PC-9 (cell line): ENCODE measurements around the gene APOL2. TPM values are rescaled to one million over a fixed set of nuclear protein-coding genes. Genes with fewer than 3 reads are reported as not detected.
"Not testable (repeated sequence)": the region's sequence is repeated elsewhere in the genome, so short reads cannot be mapped to it uniquely, and the experiment has no call there.

Experiments
- BruUV-seq: library from RNA; stranded (reverse); fragments of 400-500 nt; replicated peaks from 2 replicates; lab custom pipeline; 2021; lab: Mats Ljungman, UMichigan
- CTCF ChIA-PET: fragments of 300-600 bp; sonication (Branson Sonifier 250); formaldehyde crosslinking; loops from one replicate; lab custom pipeline; 2022; ENCODE audit warnings: antibody characterized with exemption; lab: Charles Lee
- POLR2A ChIA-PET: fragments of 300-600 bp; sonication (Branson Sonifier 250); formaldehyde crosslinking; loops from one replicate; lab custom pipeline; 2022; ENCODE audit warnings: antibody characterized with exemption; ENCODE audit not compliant: unreplicated experiment; lab: Charles Lee
- DNase-seq, 2 experiments: peaks; one replicate each; pipeline versions ENCODE4 v3.0.0 to v3.0.0-alpha.2; 2015 to 2022; ENCODE audit warnings: mixed read lengths in 1 of 2
- H2AFZ ChIP-seq: fragments of 200-600 bp; sonication (generic); 2 replicates; pipeline ENCODE4 v1.8.1; 2017; ENCODE audit warnings: antibody characterized with exemption
- H3F3A ChIP-seq: fragments of 200-600 bp; sonication (generic); 2 replicates; pipeline ENCODE4 v1.8.1; 2017; ENCODE audit warnings: antibody characterized with exemption, mild to moderate bottlenecking, low read depth; ENCODE audit not compliant: insufficient read depth
- H3K27ac ChIP-seq: fragments of 200-600 bp; sonication (generic); 2 replicates; pipeline ENCODE4 v1.6.1; 2016; ENCODE audit warnings: mixed run types
- H3K27me3 ChIP-seq: fragments of 200-600 bp; sonication (generic); 2 replicates; pipeline ENCODE4 v1.6.1; 2016; ENCODE audit warnings: low read depth, mixed run types; ENCODE audit not compliant: insufficient read depth
- H3K36me3 ChIP-seq: fragments of 200-600 bp; sonication (generic); 2 replicates; pipeline ENCODE4 v1.6.1; 2016; ENCODE audit warnings: low read depth, mixed run types
- H3K4me1 ChIP-seq: fragments of 200-600 bp; sonication (generic); replicated peaks from 2 replicates; pipeline ENCODE4 v1.6.1; 2016; ENCODE audit warnings: mixed run types; ENCODE audit not compliant: insufficient read depth
- H3K4me2 ChIP-seq: fragments of 200-600 bp; sonication (generic); 2 replicates; pipeline ENCODE4 v1.6.1; 2017; ENCODE audit warnings: mixed run types
- H3K4me3 ChIP-seq: fragments of 200-600 bp; sonication (generic); 2 replicates; pipeline ENCODE4 v1.6.1; 2016; ENCODE audit warnings: mixed run types
- H3K79me2 ChIP-seq: fragments of 200-600 bp; sonication (generic); 2 replicates; pipeline ENCODE4 v1.6.1; 2017; ENCODE audit warnings: low read depth, mixed run types
- H3K9me2 ChIP-seq: fragments of 200-600 bp; sonication (generic); 2 replicates; pipeline ENCODE4 v1.8.1; 2017; ENCODE audit warnings: mild to moderate bottlenecking; ENCODE audit not compliant: insufficient read depth
- H3K9me3 ChIP-seq: fragments of 200-600 bp; sonication (generic); 2 replicates; pipeline ENCODE4 v1.8.1; 2016; ENCODE audit warnings: low read depth; ENCODE audit not compliant: insufficient read depth
- H4K20me1 ChIP-seq: fragments of 200-600 bp; sonication (generic); 2 replicates; pipeline ENCODE4 v1.8.1; 2017; ENCODE audit not compliant: insufficient read depth
- EZH2 ChIP-seq: fragments of 200-600 bp; sonication (generic); IDR thresholded peaks from 2 replicates; pipeline ENCODE4 v1.8.0; 2017; ENCODE audit warnings: antibody characterized with exemption, low read depth
- intact Hi-C: fragments of 100-400 bp; cut with micrococcal nuclease; formaldehyde crosslinking; loops from one replicate; pipeline ENCODE4 v1.10.0; 2022; ENCODE audit not compliant: unreplicated experiment
- total RNA-seq: library from RNA; stranded (reverse); gene quantifications from 2 replicates; pipeline ENCODE4 v1.2.3, GENCODE V29; 2021
- TF ChIP-seq, protein P1 (sequence below): fragments of 200-600 bp; sonication (generic); conservative IDR thresholded peaks from 2 replicates; pipeline ENCODE4 v1.6.1; 2017; ENCODE audit warnings: mixed run types, antibody characterized with exemption, mild to moderate bottlenecking, moderate library complexity

APOL2 gene
- total RNA-seq, 1 experiment from 2014 or later, result 27.4 TPM

DNA sequence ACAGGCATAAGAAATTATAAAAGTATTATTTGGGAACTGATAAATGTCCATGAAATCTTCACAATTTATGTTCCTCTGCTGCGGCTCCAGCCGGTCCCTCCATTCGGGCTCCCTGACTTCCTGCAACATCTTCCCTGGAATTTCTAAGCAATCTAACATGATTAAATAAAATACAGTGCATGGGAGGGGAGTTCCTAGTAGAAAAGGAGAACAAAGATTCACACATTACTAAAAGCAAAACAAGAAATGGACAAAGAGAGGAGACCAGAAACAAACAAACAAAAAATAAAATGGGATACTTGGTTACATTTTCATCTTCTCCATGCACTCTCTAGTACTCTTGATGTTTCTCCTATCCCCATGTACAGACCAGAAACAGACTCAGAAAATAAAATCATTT lies 29.1 kb downstream of the APOL2 start:
- no peaks in the 10 kb centered on the region for H3K4me1 ChIP-seq
- H3K4me2 ChIP-seq, result no peak overlapping the region
- H4K20me1 ChIP-seq, result no peaks in the 10 kb centered on the region
- peaks cover 5% of the 10 kb centered on the region; the same call in 1 of the 2 replicates for H3K27me3 ChIP-seq
- TF ChIP-seq, protein P1, sequence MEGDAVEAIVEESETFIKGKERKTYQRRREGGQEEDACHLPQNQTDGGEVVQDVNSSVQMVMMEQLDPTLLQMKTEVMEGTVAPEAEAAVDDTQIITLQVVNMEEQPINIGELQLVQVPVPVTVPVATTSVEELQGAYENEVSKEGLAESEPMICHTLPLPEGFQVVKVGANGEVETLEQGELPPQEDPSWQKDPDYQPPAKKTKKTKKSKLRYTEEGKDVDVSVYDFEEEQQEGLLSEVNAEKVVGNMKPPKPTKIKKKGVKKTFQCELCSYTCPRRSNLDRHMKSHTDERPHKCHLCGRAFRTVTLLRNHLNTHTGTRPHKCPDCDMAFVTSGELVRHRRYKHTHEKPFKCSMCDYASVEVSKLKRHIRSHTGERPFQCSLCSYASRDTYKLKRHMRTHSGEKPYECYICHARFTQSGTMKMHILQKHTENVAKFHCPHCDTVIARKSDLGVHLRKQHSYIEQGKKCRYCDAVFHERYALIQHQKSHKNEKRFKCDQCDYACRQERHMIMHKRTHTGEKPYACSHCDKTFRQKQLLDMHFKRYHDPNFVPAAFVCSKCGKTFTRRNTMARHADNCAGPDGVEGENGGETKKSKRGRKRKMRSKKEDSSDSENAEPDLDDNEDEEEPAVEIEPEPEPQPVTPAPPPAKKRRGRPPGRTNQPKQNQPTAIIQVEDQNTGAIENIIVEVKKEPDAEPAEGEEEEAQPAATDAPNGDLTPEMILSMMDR, result no peak
- no peak for TF ChIP-seq EZH2
- no peaks in the 10 kb centered on the region for H3K36me3 ChIP-seq
- no peaks in the 10 kb centered on the region for H3K79me2 ChIP-seq
- no peak overlapping the region for H3K27ac ChIP-seq
- no peaks in the 10 kb centered on the region for H3K9me2 ChIP-seq
- no peak overlapping the region for H3K4me3 ChIP-seq
- peaks cover 18% of the 10 kb centered on the region for H3K9me3 ChIP-seq
- no peak for DNase-seq
- intact Hi-C loops, result no loop called here
- ChIA-PET CTCF (no interaction called here), POLR2A (no interaction called here)
- H2AFZ ChIP-seq, result no peak overlapping the region
- no TSS peak for BruUV-seq
- H3F3A ChIP-seq, result no peaks in the 10 kb centered on the region

- H3K4me1 ChIP-seq, H3K9me2 ChIP-seq, H3K27me3 ChIP-seq, H3K4me2 ChIP-seq, H3K4me3 ChIP-seq, H4K20me1 ChIP-seq, H2AFZ ChIP-seq, POLR2A ChIA-PET, H3K79me2 ChIP-seq, H3F3A ChIP-seq, CTCF ChIA-PET, H3K36me3 ChIP-seq, BruUV-seq, intact Hi-C loops, H3K27ac ChIP-seq: not testable (repeated sequence)
- H3K9me3 ChIP-seq, result peaks cover 18% of the 10 kb centered on the region
- DNase-seq, result peak in 1 of 2 experiments; percentile 38
Measured at GRCh38 chr22:36209488-36209908, 29.8 kb downstream of the APOL2 start.

DNA sequence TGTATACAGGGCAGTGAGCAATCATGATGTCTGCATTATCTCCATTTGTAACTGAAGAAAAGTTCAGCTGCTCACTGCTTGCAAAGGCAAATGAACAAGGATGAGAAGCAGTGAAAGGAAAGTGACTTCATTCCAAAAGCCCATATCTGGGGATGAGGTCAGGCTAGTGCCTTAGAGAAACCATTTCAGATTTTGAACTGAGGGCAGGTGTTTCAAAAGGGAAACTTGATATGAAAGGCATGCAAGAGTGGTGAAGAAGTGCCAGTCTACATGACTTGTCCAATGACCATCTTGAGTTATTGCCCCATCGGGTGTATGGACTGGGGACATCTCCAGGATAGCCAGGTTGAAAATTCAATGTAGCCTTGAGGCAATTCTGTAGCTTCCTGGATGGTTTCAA lies 30.4 kb downstream of the APOL2 start:
- DNase-seq, result no peak
- Histone ChIP-seq H3K36me3 (no peaks in the 10 kb centered on the region), H2AFZ (no peak overlapping the region), H3F3A (no peaks in the 10 kb centered on the region), H3K9me3 (peaks cover 18% of the 10 kb centered on the region), H3K9me2 (no peaks in the 10 kb centered on the region), H4K20me1 (no peaks in the 10 kb centered on the region), H3K4me3 (no peak overlapping the region), H3K4me2 (no peak overlapping the region), H3K79me2 (no peaks in the 10 kb centered on the region), H3K27ac (no peak overlapping the region), H3K27me3 (peaks cover 5% of the 10 kb centered on the region; the same call in 1 of the 2 replicates), H3K4me1 (peaks cover 7% of the 10 kb centered on the region)
- POLR2A ChIA-PET, result no interaction called here
- intact Hi-C loops, result no loop called here
- BruUV-seq, result no TSS peak
- CTCF ChIA-PET, result no interaction called here
- TF ChIP-seq EZH2, result no peak
- TF ChIP-seq, protein P1, result no peak

DNA sequence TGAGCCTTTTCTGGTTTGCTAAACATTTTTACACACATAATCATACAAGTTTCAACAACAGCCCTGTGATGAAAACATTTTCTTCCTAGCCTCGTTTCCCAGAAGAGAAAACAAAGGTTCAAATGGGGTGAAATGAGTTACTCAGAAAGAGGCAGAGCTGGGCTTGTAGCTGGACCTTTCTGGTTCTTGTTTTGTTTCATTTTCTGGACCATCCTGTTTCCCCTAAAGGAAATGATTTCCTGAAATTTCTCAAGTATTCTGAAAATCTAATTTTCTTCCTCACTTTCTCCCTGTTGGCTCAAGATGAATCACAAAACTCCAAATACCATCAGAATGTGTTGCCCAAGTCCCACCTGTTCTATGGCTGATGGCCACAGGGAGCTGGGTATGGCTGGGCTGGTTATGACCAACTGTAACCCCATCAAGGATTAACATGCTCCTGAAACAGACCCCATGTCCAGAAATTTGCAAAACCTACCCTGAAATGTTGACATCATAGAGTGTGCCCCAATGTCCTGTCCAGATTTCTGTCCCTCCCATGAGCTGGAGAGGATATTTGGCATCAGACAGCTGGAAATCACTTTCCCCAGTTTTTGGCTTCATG lies 31.1 kb downstream of the APOL2 start:
- Histone ChIP-seq H3K27me3 (peaks cover 5% of the 10 kb centered on the region; the same call in 1 of the 2 replicates), H3K9me2 (no peaks in the 10 kb centered on the region), H3K4me2 (no peak overlapping the region), H3K4me1 (peaks cover 13% of the 10 kb centered on the region), H3K79me2 (no peaks in the 10 kb centered on the region), H3K4me3 (no peak overlapping the region), H3K36me3 (no peaks in the 10 kb centered on the region), H3K27ac (no peak overlapping the region), H2AFZ (no peak overlapping the region), H3K9me3 (peaks cover 18% of the 10 kb centered on the region), H3F3A (peaks cover 6% of the 10 kb centered on the region; the same call in 1 of the 2 replicates), H4K20me1 (no peaks in the 10 kb centered on the region)
- POLR2A ChIA-PET, result no interaction called here
- DNase-seq, result no peak
- intact Hi-C loops, result no loop called here
- no peak for TF ChIP-seq EZH2
- TF ChIP-seq, protein P1, result no peak
- no TSS peak for BruUV-seq
- CTCF ChIA-PET, result no interaction called here
